ENCODE data around the gene CPLX1.
"Not testable (repeated sequence)": the region's sequence is repeated elsewhere in the genome, so short reads cannot be mapped to it uniquely, and the experiment has no call there.

The CPLX1 gene

DNA sequence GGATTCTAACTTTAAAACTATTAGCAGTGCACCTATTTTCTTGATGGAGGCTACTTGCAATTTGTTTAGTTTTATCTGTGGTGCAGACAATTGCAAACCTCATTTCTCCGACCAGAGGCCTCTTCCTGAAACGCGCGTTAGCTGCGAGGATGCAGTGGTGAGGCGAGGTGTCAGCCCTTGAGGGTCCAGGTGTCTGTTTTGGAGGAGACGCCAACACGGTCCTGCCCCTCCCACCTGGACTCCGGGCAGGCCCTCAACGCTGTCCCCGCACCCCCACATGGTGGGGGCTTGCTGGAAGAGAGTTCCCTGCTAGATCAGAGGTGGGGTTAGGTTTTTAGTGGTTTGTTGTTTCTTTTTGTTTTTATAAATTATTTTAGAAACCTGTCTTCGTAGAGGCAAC lies 85.9 kb downstream of the CPLX1 start:
- no peak overlapping the region for H3K4me3 ChIP-seq (ENCODE audit: low read length)
- no peak for TF ChIP-seq ZNF274 (IDR thresholded peaks at IDR 0.05; ENCODE audit: low read depth, low read length)

DNA sequence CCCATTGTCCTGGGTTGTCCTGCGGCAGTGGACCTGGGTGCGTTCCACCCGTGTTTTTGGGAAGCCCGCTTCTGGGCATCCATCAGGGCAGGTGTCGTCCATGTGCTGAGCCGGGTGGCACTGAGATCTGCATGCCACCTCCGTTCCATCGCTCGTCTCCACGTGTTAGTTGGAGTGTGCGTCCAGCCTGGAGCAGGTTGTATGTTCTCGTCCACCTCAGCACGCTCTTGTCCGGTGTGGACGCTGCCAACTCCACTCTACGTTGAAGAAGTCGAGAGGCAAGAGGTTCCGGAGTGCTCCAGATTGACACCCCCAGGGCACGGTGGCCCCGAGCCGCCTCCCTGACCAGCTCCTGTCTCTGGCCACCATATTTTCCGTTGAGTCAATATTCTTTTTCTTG lies 86.4 kb downstream of the CPLX1 start:
- no peak overlapping the region for H3K4me3 ChIP-seq (ENCODE audit: low read length)
- no peak for TF ChIP-seq ZNF274 (IDR thresholded peaks at IDR 0.05; ENCODE audit: low read depth, low read length)

DNA sequence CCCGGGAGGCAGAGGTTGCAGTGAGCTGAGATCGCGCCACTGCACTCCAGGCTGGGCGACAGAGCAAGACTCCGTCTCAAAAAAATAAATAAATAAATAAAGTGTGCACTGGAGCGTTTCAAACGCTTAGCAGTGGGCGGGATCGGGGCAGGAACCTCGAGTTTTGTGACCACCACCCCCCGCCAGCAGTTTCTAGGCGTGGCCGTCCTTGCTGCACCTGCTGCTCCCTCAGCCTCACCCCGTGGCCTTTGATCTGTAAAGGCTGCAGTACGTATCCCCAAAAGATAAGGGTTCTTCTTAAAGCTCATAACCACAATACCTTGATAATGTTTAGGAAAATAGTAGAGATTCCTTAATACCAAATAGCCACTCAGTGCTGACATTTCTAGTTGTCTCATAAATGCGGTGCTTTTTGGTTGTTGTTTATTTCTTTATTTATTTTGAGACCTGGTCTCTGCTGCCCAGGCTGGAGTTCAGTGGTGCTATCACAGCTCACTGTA lies 87.1 kb downstream of the CPLX1 start:
- TF ChIP-seq ZNF274 (IDR thresholded peaks at IDR 0.05; ENCODE audit: low read depth, low read length): no peak

DNA sequence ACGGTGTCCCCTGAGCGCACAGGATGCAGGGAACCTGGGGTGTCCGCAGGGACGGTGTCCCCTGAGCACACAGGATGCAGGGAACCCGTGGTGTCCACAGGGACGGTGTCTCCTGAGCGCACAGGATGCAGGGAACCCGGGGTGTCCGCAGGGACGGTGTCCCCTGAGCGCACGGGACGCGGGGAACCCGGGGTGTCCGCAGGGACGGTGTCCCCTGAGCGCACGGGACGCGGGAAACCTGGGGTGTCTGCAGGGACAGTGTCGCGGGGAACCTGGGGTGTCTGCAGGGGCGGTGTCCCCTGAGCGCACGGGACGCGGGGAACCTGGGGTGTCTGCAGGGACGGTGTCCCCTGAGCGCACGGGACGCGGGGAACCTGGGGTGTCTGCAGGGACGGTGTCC lies 89.4 kb downstream of the CPLX1 start:
- H3K4me3 ChIP-seq (ENCODE audit: low read length): not testable (repeated sequence)

More for the DNA sequence above, 87.1 kb downstream of the CPLX1 start:
- H3K4me3 ChIP-seq (ENCODE audit: low read length): no peak overlapping the region

DNA sequence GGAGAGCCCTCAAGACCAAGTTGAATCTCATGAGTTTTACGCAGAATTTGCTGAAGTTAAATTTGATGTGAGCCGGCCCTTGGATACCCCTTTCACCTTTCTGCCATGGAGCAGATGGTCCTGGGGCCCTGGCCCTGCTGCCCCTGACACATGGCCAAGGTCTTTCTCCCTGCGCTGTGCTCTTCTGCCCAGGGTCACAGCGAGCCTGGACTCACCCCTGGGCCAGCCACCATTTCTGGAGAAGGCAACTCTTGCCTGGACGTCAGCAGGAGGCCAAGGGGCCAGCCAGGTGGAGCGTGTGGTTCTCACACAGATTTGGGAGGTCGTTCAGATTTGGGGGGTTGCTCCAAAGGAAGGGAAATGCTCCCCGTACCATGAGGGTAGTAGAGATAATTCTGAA lies 90.3 kb downstream of the CPLX1 start:
- no peak for TF ChIP-seq ZNF274 (IDR thresholded peaks at IDR 0.05; ENCODE audit: low read depth, low read length)
- no peak overlapping the region for H3K4me3 ChIP-seq (ENCODE audit: low read length)
